Measurements from ENCODE around the gene ICE2.

GRCh38 chr15:60408463-60408981 lies 70.4 kb downstream of the ICE2 start:
- TF ChIP-seq CTCF (conservative IDR thresholded peaks at IDR 0.05; ENCODE audit: low read length) = no peak
- TF ChIP-seq EZH2phosphoT487 (IDR thresholded peaks at IDR 0.05; ENCODE audit: borderline replicate concordance) = no peak

Measured in Loucy (cell line).